Esophagus squamous epithelium (tissue), 5 donors: ENCODE measurements around the gene COL9A1. TPM values are rescaled to one million over a fixed set of nuclear protein-coding genes. Genes with fewer than 3 reads are reported as not detected.

ENCODE experiments used
- DNase-seq: peaks from one replicate; lab custom pipeline; 2025; lab: John Stamatoyannopoulos, UW
- H3K27ac ChIP-seq, 4 donors: fragments of 200-600 bp; sonication (generic); one replicate each; pipeline ENCODE4 v1.5.1; 2016 to 2019; ENCODE audit warnings: mild to moderate bottlenecking in 1 of 4
- H3K27me3 ChIP-seq, 4 donors: fragments of 200-600 bp; sonication (generic); 1 replicate in 3 of 4; 2 replicates in 1 of 4; pipeline versions ENCODE4 v1.5.1 to v1.6.0; 2017 to 2021; ENCODE audit warnings: antibody characterized with exemption in 1 of 4
- H3K36me3 ChIP-seq, 3 donors: fragments of 200-600 bp; sonication (generic); one replicate each; pipeline ENCODE4 v1.5.1; 2016 to 2019
- H3K4me1 ChIP-seq, 3 donors: fragments of 200-600 bp; sonication (generic); one replicate each; pipeline ENCODE4 v1.5.1; 2017 to 2019
- H3K4me3 ChIP-seq, 4 donors: fragments of 200-600 bp; sonication (generic); 1 replicate in 3 of 4; 2 replicates in 1 of 4; pipeline ENCODE4 v1.5.1; 2016 to 2019; ENCODE audit warnings: mild to moderate bottlenecking in 2 of 4, moderate library complexity in 1 of 4
- H3K9me3 ChIP-seq, 3 donors: fragments of 200-600 bp; sonication (generic); one replicate each; pipeline ENCODE4 v1.5.1; 2016 to 2019
- POLR2A ChIP-seq, 4 donors: fragments of 450-650 bp; IDR thresholded peaks; one replicate each; pipeline ENCODE4 v1.6.1; 2017; ENCODE audit warnings: antibody characterized with exemption in 4 of 4, mild to moderate bottlenecking in 4 of 4, moderate library complexity in 3 of 4
- WGBS, 2 donors: methylation state at CpG; one replicate each; pipeline ENCODE4 v1.1.5; 2018; 5-methylcytosine and 5-hydroxymethylcytosine counted together
- intact Hi-C: fragments of 100-400 bp; cut with DNase I; formaldehyde crosslinking; loops from one replicate; pipeline ENCODE4 v1.15.0; 2022
- total RNA-seq, 4 donors: library from RNA; depleted of rRNA; stranded (reverse); fragments of >200 nt; gene quantifications; one replicate each; pipeline ENCODE4 v1.1.0, GENCODE V29; 2016
- TF ChIP-seq, protein P1 (sequence below), 6 experiments: fragments of 450-650 bp in 4 of 6; fragments of 200-600 bp in 2 of 6; sonication (generic) in 2 of 6; IDR thresholded peaks; one replicate each; pipeline ENCODE4 v1.5.1; 2016 to 2019; ENCODE audit warnings: antibody characterized with exemption in 6 of 6, mild to moderate bottlenecking in 4 of 6, moderate library complexity in 4 of 6
- donor health status: DM: yes; HTN: yes; CAD: no.

The COL9A1 gene
- total RNA-seq, 4 donors from 2014 or later, result 0.57 TPM; not detected in 3

DNA sequence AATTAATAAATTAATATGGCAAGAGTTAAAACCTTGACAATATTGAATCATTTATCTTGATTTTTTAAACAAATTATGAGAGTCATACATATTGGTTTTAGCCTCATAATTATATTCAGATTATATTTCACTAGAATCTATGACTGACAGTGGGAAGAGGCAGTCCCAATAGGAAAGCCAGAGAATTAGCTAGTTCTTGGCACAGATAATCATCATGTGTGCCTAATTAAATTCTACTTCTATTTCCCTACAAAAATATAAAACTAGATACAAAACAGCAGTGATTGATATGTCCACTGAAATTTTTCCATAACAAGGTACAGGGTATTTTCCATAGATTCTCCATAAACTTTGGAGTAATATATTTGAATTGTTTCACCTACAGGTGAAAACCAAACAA, 38.6 kb downstream of the COL9A1 start:
- Histone ChIP-seq H3K27ac (no peak overlapping the region), H3K27me3 (no peaks in the 10 kb centered on the region), H3K4me3 (no peak overlapping the region), H3K9me3 (no peaks in the 10 kb centered on the region), H3K36me3 (no peaks in the 10 kb centered on the region), H3K4me1 (no peaks in the 10 kb centered on the region)
- DNase-seq, result no peak
- TF ChIP-seq, protein P1, sequence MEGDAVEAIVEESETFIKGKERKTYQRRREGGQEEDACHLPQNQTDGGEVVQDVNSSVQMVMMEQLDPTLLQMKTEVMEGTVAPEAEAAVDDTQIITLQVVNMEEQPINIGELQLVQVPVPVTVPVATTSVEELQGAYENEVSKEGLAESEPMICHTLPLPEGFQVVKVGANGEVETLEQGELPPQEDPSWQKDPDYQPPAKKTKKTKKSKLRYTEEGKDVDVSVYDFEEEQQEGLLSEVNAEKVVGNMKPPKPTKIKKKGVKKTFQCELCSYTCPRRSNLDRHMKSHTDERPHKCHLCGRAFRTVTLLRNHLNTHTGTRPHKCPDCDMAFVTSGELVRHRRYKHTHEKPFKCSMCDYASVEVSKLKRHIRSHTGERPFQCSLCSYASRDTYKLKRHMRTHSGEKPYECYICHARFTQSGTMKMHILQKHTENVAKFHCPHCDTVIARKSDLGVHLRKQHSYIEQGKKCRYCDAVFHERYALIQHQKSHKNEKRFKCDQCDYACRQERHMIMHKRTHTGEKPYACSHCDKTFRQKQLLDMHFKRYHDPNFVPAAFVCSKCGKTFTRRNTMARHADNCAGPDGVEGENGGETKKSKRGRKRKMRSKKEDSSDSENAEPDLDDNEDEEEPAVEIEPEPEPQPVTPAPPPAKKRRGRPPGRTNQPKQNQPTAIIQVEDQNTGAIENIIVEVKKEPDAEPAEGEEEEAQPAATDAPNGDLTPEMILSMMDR (IDR thresholded peaks at IDR 0.05), result no peak
- TF ChIP-seq POLR2A (IDR thresholded peaks at IDR 0.05), result no peak
- intact Hi-C loops, result no loop called here

DNA sequence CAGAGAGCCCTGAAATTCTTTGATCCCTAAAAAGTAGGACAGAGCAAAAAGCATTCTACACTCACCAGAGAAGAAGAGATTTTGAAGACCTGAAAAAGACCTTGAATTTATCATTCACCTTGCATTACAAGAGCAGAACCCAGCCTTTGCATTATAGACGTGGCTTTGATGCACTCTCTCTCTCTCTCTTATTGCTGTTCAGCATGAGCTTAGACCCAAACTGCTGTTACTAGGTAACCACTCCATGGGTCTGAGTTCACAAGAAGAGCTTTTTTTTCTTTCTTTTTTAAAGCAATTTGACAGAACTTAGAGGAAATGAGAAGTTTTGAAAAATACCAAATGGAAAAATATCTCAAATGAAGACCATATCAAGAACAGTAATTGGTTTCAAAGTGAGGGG, 44.4 kb downstream of the COL9A1 start:
- intact Hi-C loops, result no loop called here
- H3K4me1 ChIP-seq, result no peaks in the 10 kb centered on the region
- H3K4me3 ChIP-seq, result no peak overlapping the region
- no peak overlapping the region for H3K27ac ChIP-seq
- WGBS, 2 donors, result 15 to 41% methylated on average over 1 of the region's 1 CpG
- no peak for DNase-seq
- TF ChIP-seq, protein P1 (IDR thresholded peaks at IDR 0.05), result no peak
- TF ChIP-seq POLR2A (IDR thresholded peaks at IDR 0.05), result no peak
- no peaks in the 10 kb centered on the region for H3K27me3 ChIP-seq
- no peaks in the 10 kb centered on the region for H3K9me3 ChIP-seq
- no peaks in the 10 kb centered on the region for H3K36me3 ChIP-seq

DNA sequence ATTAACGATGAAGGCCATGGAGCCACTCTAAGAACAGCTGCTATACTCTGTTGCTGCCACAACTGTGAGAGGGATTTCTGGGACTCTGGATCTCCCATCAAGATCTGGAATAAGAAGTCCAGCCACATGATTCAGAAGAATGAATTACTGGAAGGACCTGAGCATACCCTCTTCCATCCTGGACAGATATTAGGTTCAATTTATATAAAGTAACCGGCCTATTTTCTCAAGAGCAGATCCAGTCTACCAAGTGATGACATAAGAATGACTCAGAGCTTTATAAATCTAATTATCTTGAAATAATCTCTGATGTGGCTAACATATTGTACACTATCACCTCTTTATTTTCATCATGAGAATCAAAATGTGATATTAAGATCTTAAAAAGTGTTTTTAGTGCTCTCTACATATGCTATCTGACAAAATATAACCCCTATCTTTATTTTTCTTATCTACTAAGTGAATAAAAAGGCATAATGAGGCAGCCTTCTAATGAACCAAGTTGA, 45.1 kb downstream of the COL9A1 start:
- no peaks in the 10 kb centered on the region for H3K4me1 ChIP-seq
- H3K4me3 ChIP-seq, result no peak overlapping the region
- TF ChIP-seq, protein P1 (IDR thresholded peaks at IDR 0.05), result no peak
- TF ChIP-seq POLR2A (IDR thresholded peaks at IDR 0.05), result no peak
- H3K9me3 ChIP-seq, result no peaks in the 10 kb centered on the region
- H3K36me3 ChIP-seq, result no peaks in the 10 kb centered on the region
- no peaks in the 10 kb centered on the region for H3K27me3 ChIP-seq
- no peak overlapping the region for H3K27ac ChIP-seq
- DNase-seq, result no peak
- 58 to 68% methylated on average over 2 of the region's 2 CpGs for WGBS, 2 donors
- intact Hi-C loops, result no loop called here

DNA sequence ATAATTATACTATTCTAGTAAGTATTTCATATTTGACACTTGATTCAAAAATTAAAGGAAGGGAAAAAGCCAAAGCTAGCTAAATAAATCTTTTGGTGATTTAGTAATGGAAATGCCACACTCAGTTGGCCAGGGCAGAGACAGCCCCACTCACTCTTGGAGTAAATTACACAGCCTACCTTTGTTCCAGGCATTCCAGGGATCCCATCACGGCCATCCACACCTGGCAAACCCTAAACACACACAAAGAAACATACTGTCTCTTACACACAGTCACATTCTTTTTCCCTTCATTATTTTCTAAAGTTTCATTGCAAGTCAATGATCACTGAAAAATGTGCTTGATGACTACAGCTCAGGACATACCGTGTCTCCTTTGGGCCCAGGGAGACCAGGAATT, 48.1 kb downstream of the COL9A1 start:
- Histone ChIP-seq H3K27ac (no peak overlapping the region), H3K9me3 (no peaks in the 10 kb centered on the region), H3K4me1 (no peaks in the 10 kb centered on the region), H3K4me3 (no peak overlapping the region), H3K27me3 (no peaks in the 10 kb centered on the region), H3K36me3 (no peaks in the 10 kb centered on the region)
- no peak for DNase-seq
- 60 to 65% methylated on average over 2 of the region's 2 CpGs for WGBS, 2 donors
- intact Hi-C loops, result no loop called here
- TF ChIP-seq POLR2A (IDR thresholded peaks at IDR 0.05), result no peak
- TF ChIP-seq, protein P1 (IDR thresholded peaks at IDR 0.05), result no peak

DNA sequence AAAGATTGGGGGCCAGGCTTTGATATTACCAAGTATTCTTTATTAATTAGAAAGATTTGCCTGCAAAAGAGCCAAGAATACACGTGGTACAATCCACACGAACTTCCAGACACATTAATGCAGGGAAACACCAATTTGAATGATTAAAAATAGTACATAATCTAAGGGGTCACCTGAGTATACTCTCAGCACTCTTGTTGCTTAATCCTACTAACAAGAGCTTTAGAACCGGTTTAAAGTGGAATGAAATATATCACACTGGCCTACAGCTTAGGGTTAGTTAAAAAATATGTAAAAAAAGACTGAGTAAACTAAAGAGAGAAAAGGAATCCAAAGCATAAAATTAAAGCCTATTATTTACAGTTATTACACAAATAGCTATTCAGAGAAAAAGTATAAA, 49.0 kb downstream of the COL9A1 start:
- intact Hi-C loops, result no loop called here
- TF ChIP-seq, protein P1 (IDR thresholded peaks at IDR 0.05), result no peak
- no peak for TF ChIP-seq POLR2A (IDR thresholded peaks at IDR 0.05)
- H3K27me3 ChIP-seq, result no peaks in the 10 kb centered on the region
- H3K36me3 ChIP-seq, result no peaks in the 10 kb centered on the region
- H3K4me1 ChIP-seq, result no peaks in the 10 kb centered on the region
- WGBS, 2 donors, result 44 to 55% methylated on average over 3 of the region's 3 CpGs
- no peak overlapping the region for H3K27ac ChIP-seq
- H3K4me3 ChIP-seq, result no peak overlapping the region
- H3K9me3 ChIP-seq, result no peaks in the 10 kb centered on the region
- DNase-seq, result no peak
